NCI-H1048 (cell line): ENCODE data around the gene ERICH2.
A peak's percentile ranks its signal among the peaks of the same experiment; 100 is the strongest.

Experiments used
- DNase-seq: peaks from one replicate; lab custom pipeline; 2025; lab: John Stamatoyannopoulos, UW

Gene ERICH2

DNA sequence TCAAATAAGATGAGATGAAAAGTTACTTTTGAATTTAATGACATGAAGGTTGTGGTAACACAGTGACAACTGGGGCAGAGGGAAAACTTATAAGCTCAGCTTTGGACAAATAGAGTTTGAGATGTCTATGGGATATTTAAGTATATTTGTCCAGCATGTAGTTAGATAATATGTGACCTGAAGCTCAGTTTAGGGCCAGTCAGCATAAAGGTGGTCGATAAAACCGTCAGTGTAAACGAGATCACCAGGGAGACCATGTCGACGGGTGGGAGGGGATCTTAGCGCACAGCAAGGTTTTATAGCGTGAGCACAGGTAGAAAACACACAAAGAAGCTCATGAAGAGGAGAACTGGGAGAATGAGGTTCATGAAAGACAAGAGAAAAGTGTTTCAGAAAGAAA is 7.4 kb upstream of the ERICH2 start:
- DNase-seq: no peak

DNA sequence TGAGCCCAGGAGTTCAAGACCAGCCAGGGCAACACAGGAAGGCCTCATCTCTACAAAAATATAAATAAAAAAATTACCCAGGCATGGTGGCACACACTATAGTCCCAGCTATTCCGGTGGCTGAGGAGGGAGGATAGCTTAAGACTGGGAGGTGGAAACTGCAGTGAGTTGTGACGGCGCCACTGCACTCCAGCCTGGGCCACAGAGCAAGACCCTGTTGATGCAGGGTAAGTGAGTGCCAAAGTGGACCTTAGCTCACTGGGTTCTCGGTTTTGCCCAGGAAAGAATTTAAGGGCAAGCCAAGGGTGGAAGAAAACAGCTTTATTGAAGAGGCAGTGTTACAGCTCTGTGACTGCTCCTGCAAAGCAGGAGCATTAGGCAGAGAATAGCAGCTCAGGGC is 6.9 kb upstream of the ERICH2 start:
- DNase-seq: no peak

GRCh38 chr2:170764880-170765261 is 5.3 kb upstream of the ERICH2 start:
- DNase-seq: no peak

GRCh38 chr2:170766693-170767092 is 3.5 kb upstream of the ERICH2 start:
- no peak for DNase-seq

- DNase-seq: peak; percentile 69
Measured at GRCh38 chr2:170770606-170771420, 635 bp downstream of the ERICH2 start.

- no peak for DNase-seq
Measured at GRCh38 chr2:170771421-170771937, 1.3 kb downstream of the ERICH2 start.

DNA sequence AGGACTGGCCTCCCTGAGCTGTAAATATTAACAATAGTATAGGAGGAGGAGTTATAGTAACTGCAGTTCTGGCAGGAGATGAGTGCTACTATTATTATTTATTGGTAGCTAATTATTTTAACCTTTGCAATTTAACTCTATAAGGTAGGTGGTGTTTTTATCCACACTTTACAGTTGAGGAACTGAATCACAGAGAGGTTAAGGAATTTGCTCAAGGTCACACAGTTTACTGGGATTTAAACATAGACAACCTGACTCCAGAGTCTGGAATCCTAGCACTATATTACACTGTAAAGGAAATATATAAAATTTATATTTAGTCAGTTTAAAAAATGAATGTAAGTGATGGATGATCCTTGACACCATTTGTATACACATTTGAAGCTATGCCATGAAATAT is 2.1 kb downstream of the ERICH2 start:
- no peak for DNase-seq

GRCh38 chr2:170774074-170774473 is 3.9 kb downstream of the ERICH2 start:
- no peak for DNase-seq

- DNase-seq: no peak
Measured at GRCh38 chr2:170778900-170779299, 8.7 kb downstream of the ERICH2 start.

GRCh38 chr2:170779304-170779703 is 9.1 kb downstream of the ERICH2 start:
- DNase-seq: no peak

DNA sequence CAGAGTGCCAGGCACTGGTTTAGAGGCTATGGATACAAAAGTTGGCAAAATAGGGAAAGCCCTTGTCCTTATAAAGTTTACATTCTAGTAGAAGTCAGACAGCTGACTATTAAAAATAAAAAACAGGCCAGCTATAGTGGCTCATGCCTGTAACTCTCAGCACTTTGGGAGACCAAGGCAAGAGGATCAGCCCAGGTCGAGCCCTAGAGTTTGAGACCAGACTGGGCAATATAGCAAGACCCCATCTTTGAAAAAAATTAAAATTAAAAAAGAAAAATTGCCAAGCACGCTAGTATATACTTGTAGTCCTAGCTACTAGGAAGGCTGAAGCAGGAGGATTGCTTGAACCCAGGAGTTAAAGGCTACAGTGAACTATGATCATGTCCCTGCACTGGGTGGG is 12.5 kb downstream of the ERICH2 start:
- no peak for DNase-seq

DNA sequence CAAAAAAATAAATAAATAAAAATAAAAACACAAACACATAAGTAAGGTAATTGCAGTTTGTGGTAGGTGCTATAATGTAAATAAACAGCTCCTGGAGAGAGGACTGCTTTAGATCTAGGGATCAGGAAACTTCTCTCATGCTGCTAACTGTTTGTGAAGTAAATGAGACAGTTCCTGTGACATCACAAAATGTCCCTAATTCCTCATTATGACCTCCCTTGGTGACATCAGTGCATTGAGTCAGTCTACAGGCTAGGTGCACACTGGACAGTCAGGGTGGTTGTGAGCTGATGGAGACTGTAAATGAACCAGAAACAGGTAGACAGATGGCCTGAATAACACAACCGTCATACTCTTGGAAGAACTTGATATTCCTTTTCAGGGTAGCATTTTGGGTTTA is 13.4 kb downstream of the ERICH2 start:
- DNase-seq: no peak

DNA sequence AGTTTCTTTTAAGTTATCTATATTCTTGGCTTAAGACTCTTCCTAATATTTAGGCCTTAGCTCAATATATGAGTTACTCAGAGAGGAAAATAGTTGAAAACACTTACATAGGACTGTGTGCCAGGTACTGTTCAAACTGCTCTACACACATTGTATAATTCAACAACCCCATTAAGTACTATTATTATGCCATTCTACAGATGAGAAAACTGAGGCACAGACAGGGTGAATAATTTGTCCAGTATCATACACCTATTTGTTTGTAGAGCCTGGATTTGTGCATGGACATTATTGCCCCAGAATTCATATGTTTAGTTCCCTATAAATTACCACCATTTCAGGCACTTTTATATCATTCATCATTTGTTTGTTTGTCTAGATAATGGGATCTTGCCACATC is 28.8 kb downstream of the ERICH2 start:
- DNase-seq: no peak

- DNase-seq: no peak
Measured at GRCh38 chr2:170806548-170806947, 36.4 kb downstream of the ERICH2 start.

DNA sequence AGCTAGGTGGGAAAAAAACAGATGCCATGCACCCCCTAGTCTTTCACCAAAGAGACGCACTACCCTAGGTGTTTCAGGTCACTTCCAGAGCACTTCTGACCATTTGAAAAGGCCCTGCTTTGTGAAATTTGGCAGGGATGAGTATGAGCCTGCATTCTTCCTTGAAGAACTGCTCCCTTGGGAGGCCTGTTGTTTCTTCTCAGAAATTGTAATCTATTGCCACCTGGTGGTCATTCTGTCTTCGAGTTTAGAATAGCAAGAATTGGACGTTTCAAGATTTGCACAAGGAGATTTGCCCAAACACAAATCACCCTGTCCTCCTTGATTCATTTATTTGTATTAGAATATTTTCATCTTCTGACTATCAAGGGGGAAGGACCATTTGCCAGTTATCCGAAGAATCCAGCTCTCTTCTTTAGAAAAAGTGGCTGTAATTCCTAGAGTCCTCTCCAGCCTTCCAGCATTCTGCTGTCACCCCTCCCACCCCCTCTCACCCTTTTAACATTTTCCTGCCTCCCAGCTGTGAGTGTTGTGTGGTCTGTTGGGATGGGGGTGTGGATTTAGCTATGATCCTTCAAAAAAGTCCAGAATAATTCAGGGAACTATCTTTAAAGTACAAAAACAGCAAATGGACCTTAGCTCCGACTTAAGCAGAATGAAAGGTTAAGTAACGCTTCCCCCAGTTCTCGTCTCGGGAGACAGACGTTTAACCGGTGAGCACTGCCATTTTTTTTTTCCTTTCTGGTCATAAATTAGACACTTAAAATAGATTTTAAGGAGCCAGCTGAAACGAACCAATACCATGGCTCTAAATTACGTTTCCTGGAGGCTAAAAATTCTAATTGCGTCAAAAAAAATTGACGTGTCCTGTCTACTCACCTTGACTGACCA is 42.8 kb downstream of the ERICH2 start:
- peak; percentile 7 for DNase-seq

- DNase-seq: peak; percentile 2
Measured at GRCh38 chr2:170813611-170814532, 43.7 kb downstream of the ERICH2 start.

DNA sequence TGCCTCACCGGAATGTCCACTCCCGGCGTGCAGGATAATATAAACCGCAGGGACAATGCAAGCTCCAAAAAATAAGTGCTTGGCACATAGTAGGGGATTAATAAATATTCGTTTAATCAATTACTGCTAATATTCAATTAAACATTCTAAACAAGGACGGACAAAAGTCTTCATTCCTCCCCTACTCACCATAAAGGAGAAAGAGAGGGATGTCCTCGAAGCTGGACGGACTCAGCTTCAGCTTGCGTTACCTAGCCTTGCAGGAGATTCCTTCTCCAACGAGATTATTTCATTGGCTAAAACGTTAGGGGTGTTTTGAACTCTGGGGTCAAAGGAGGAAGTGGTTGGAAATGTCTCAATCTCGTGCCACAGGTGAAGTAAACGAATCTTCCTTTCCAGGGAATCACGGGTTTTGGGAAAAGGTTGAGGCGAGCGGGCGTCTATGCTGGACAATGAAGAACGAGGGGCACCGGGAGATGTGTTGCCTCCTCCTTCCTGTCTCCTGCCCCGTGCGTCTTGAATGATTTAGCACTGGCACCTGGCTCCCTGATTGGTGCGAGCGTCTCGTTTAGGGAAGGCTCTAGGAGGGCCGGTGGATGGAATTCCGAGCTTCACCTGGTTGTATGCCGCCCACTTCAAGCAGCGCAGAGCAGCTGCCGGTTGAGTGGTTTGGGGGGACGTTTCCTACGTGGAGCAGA is 44.5 kb downstream of the ERICH2 start:
- no peak for DNase-seq

GRCh38 chr2:170815311-170815710 is 45.1 kb downstream of the ERICH2 start:
- no peak for DNase-seq

- DNase-seq: peak; percentile 59
Measured at GRCh38 chr2:170815746-170816503, 45.7 kb downstream of the ERICH2 start.

GRCh38 chr2:170816504-170817092 is 46.4 kb downstream of the ERICH2 start, which contains the start of gene GAD1:
TSS of gene GAD1 (plus strand) at chr2:170816887. CDS start at chr2:170818592, 1,705 bp downstream.
- DNase-seq: peak; percentile 20
